Umbilical cord (tissue), 2 donors: Measurements from ENCODE around the gene AKR7A2. TPM values are rescaled to one million over a fixed set of nuclear protein-coding genes. Genes with fewer than 3 reads are reported as not detected.

ENCODE experiments used
- DNase-seq: peaks from one replicate; pipeline ENCODE4 v3.0.0-alpha.2; 2015; ENCODE audit warnings: low spot score
- total RNA-seq: library from RNA; depleted of rRNA; stranded (reverse); fragments of >200 nt; gene quantifications from one replicate; pipeline ENCODE4 v1.2.3, GENCODE V29; 2014; ENCODE audit warnings: low replicate concordance; ENCODE audit not compliant: insufficient read depth

AKR7A2 gene
- total RNA-seq, 1 donor from 2014 or later = 38.0 TPM

DNA sequence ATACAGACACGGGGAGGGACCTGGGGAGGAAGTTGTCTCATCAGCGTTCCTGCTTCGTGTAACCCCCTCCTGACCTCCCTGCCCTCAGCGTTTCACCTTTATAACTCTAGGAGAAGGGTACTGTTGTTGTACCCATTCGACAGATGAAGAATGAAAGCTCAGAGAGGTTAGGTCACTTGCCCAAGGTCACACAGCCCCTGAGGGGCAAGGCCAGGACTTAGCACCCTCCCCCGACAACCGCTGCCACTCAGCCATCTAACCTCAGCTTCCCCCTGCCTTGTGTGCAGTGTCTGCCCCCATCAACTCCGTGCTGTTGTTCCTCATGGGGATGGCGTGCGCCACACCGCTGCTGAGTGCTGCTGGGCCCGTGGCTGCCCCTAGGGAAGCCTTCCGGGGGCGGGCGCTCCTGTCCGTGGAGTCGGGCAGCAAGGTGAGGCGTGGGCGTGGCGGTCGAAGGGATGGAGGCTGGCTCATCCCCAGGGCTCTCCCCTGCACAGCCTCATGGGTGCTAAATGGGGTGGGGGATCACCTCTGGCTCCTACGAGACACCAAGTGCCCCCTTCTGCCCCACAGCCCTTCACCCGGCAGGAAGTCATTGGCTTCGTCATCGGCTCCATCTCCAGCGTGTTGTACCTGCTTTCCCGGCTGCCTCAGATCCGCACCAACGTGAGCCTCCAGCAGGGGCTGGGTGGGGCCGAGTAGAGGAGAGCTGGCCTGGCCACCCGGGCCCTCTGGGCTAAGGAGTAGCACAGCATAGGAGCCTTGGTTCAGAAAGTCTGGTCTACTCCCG is 14.2 kb upstream of the AKR7A2 start:
- no peak for DNase-seq

DNA sequence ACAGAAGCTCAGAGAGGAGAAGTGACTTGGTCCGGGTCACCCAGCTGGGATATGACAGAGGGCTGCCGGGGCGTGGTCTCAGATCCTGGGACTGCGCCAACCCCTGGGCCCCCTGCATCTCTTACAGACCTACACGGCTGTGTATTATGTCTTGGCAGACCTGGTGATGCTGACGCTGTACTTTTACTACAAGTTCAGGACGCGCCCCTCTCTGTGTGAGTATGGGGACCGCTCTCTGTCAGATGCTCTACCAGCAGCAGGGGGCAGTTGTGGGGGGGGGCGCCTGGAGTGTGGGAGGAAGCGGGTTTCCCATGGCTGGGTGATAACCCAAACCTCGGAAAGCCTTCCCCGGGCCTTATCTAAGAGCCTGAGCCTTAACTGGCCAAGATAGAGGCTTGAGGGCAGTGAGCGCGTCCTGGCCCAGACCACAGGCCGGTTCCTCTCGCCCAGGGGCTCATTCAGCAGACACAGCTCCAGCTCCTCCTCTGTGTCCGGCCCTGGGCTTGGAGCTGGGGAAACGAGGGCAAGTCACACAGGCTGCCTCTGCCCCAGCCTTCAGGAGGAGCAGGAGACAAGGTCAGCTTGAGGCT is 13.5 kb upstream of the AKR7A2 start:
- DNase-seq = no peak

DNA sequence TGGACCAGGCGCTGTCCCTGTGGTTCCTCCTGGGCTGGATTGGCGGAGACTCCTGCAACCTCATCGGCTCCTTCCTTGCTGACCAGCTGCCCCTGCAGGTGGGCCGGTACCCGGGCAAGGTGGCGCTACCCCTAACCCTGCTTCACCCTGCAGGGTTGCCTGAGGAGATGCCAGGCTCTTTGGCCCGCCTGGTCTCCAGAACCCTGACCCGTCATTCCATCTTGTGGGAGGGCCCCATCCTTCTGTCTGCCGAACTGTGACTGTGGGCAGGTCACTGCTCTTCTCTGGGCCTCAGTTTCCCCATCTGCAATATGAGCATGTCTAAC is 12.7 kb upstream of the AKR7A2 start:
- DNase-seq = no peak

DNA sequence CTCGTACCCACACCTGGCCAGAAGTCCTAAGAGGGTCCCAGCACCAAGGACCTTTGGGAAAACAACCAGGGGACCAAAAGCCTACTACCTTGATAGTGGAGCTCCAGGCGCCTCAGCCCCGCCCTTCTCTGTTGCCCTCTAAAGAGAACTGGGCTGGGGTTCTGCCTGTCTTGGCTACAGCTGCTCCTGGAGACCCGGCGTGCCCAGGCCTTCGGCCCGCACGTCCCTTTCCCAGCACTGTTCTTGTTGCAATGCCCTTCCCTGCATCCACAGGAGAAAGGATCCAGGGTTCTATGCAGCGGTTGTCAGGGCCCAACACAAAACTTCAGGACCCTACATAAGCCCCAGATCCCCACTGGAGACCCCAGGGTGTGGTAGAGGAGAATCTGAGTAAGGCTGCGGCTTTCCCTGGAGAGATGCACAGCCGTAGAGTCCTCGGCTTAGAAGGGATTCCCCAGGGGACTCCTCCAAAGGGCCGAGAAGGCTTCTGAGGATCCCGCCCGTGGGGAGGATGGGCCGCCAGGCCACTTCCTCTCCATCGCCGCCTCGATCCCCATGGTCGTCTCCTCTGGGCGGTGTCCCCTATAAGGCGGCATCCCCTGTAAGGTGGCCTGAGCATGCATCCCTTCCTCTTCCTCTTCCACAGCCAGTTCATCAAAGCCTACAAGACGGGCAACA is 12.2 kb upstream of the AKR7A2 start:
- DNase-seq = no peak

DNA sequence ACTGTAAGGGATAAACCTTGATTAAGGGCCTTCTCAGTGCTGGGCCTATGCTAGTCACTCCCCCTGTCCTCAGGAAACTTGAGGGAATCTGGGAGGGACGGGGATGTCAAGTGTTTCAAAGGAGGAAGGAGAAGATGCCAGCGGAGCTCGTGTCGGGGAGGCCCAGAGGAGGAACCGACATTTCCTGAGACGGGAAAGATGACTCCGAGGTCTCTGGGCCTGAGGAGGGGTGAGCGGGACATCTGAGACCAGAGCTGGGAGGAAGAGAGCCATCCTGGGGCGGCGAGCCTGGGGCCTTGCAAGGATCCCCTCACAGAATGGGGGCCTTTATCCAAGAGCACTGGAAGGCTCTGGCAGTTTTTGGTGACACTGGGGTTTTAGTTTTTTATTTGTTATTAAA is 10.5 kb upstream of the AKR7A2 start:
- DNase-seq = no peak

DNA sequence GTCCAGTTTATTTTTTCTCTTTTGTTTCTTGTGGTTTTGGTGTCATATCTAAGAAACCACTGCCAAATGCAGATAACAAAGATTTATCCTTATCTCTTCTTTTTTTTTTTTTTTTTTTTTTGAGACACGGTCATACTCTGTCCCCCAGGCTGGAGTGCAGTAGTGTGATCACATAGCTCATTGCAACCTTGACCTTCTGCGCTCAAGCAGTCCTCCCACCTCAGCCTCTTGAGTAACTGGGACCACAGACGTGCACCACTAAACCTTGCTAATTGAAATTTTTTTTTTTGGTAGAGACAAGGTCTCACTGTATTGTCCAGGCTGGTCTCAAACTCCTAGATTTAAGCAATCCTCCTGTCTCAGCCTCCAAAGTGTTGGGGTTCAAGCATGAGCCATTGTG is 9.1 kb upstream of the AKR7A2 start:
- no peak for DNase-seq

DNA sequence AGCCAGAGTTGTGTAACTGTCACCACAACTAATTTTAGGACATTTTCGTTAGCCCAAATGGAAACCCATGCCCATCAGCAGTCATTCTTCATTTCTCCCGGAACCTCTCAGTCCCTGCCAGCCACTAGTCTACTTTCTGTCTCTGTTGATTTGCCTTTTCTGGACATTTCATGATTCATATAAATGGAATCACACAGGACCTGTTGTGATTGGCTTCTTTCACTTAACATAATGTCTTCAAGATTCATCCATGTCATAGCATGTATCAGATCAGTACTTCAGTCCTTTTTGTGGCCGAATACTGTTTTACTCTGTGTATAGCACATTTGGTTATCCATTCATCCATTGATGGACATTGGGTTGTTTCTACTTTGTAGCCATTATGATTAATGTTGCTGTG is 7.3 kb upstream of the AKR7A2 start:
- DNase-seq = no peak

DNA sequence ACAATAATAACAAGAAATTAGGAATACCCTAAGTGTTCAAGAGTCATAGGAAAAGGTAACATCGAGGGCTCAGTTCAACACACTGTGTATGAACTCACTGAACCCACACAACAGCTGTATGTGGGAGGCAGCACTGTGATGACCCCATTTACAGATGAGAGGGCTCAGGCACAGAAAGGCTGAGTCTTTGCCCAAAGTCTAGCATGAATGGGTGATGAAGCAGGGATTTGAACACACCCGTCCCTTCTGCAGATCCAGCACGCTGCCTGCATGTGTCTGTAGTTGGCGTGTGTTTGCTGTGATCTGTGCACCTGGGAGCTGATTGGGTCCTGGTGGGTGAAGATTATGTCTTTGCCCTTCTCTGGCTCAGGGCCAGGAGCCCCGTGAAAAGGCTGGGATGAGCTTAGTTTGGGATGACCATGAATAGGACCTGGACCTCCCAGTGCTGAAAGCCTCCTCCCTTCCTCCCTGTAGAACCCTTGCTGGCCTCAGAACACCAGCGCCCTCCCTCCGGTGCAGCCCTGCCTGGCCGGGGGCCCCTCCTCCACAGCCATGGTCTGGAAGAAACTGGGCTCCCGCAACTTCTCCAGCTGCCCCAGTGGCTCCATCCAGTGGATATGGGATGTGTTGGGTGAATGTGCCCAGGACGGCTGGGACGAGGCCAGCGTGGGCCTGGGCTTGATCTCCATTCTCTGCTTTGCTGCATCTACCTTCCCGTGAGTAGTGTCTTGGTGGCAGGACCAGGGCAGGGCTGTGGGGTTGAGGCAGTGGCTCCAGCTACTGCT is 5.4 kb upstream of the AKR7A2 start:
- DNase-seq = no peak

DNA sequence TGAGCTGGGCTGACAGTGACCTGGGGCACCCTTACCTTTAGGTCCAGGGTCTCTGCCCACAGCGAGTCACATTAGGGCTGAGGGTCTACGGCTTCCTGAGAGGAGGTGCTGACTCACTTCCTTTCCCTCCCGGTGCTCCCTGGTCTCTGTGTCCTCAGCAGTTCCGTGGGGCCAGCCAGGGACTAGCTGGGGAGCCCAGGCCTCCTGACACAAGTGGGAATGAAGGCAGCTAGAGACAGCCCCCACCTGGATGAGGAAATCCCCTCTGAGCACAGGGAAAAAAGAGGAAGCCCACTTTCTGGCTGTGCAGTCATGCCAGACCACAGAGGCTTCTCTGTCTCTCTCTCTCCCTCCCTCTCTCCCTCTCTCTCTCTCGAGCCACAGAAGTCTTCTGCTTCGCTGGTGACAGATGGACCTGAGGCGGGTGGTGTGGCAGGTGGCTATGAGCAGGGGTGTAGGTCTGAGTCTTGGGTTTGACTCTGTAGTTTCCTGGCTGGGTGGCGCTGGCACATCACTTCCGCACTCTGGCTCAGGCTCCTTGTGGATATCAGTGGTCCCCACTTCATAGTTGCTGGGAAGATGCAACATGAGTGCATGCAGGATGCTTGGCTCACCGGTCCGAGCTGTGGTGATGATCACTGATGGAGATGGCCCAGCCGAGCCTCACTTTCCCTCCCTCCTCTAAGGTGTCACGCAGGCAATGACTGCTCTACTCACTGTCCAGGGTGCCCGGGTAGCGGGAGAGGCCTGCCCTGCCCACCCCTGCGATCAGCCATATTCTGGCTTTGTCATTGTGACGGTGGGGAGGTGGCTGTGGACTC is 3.6 kb upstream of the AKR7A2 start:
- DNase-seq = no peak

DNA sequence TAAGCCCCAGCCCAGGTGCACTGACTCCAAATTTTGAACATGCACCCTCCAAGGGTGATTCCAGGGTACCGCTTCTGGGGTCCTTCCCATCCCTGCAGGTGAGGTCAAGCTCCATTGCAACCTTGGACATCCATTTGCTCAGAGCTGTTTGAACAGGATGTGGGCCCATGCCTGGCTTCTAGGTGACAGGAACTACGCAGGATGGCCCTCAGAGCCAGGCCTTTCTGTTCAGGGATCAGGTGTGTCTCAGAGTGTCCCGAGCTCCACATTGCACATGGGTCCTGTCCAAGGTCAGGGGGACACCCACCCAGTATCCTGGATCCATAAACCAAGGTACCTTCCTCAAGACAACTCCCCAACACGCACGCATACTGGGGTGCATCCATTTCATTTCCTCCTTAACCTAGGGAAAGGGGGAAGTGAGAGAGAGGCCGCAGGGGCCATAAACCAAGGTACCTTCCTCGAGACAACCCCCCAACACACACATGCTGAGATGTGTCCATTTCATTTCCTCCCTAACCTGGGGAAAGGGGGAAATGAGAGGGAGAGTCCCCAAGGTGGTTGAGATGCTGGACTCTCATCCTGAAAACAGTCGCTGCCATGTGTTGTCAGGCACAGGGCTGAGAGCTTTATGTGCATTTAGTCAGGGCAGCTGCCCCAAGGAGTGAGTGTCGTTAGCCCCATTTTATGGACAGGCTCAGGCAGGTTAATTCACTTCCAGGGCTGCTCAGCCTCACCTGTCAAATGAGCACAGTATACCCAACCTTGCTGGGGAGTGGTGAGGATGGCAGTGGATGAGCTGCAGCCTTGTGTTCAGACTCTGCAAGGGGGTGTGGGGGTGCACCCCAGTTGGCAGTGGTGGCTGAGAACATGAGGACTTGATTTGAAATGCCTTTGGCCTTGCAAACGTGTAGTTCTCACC is 2.3 kb upstream of the AKR7A2 start:
- no peak for DNase-seq

DNA sequence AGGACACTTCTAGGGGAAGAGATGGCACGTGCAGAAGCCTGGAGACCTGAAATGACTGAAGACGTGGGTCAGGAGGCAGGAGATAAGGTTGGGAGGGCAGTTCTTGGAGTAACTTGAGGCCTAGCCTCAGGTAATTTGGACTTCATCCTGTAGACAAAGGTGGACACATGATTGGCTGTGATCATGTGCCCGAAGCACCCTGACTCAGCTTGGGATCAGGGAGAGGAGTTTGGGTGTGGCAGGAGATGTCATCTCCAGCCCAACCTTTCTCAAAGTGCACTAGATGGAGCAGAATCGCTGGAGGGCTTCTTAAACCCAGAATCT is 1.7 kb upstream of the AKR7A2 start:
- DNase-seq = no peak

DNA sequence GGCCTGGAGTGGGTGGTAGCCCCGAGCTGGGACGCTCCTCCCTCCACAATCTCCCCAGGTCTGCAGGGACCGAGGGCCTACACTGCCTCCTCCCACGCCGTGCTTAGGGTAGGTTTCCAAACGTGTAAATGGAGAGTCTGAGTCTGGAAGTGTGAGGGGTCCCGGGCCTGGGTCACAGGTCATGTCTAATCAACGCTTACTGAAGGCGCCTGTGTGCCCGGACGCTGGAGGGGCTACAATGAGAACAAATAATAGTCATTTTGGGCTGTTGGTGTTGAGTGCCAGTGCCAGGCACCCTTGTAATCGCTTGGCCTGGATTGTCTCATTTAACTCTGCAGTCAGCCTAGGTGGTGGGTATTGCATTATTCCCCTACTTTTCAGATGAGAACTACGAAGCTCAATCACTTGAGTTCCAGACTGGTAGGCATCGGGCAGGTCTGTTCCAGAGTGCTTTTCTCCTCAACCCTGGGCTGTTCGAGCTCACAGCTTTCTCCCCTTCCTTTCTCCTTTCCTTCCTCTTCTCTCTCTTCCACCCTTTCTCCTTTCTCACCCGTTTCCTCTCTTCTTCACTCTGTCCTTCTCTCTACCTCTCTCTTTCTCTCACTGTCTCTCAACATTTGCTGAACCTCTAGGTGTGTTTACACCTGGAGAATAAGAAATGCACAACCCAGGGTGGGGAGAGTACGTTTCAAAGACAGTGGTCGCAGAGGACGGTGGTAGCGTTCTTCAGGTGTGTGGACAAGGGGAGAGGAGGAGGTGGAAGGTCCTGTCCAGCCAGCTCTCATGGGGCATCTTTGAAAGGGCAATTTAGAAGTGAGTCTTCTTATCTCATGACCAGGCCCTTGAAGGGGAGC is 1.1 kb upstream of the AKR7A2 start:
- DNase-seq = no peak

DNA sequence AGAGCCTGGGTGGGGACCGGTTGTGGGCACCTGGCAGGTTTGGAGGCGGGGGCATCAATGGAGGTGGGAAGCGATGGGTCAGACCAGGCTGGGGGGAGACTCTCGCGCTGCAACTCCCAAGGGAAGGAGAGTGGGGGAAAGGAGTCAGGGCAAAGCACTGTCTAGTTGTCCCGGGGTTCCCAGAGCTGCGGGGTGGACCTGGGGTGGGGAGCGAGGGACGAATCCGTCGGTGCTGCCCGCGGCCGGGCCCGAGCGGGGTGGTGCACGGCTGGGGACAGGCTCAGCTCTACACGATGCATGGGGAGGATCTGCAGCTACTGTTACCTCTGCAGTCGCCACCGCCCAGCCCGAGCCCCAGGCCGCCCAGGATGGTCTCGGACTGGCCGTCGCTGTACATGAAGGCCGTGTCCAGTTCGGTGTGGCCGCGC is 427 bp downstream of the AKR7A2 start:
- no peak for DNase-seq

DNA sequence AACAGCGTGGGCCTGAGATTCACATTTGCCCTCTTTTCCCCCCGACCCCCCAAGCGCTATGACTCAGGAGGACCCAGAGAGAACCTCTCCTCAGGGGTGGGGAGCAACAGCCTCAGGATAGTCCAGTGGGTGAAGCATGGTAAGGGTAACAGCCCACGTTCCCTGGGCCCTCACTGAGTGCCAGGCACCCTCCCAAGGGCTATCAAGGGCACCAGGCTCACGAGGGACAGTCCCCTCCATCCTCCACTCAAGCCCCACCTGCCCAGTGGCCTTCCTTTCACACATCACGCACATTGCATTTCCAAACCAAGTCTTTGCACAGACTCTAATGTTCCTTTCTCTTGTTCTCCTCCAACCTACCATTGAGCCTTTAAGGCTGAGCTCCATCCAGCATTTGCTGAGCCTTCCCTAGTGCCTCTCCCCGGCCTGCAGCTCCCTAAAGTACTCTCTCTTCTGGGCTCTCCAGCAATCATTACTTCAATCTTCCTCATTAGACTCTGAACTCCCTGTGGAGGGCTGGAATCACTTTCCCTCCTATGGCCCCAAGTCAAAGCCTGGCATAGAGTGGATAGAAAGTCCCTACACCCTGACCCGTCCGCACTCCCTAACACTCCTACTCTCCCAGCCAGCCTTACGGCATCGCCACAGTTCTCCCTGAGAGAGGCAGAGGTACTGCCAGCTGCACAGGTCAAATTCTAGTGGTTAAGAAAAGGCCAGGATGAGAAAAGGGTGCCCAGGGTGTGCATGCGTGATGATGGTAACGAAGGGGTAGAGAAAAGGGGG is 1.0 kb downstream of the AKR7A2 start:
- no peak for DNase-seq

DNA sequence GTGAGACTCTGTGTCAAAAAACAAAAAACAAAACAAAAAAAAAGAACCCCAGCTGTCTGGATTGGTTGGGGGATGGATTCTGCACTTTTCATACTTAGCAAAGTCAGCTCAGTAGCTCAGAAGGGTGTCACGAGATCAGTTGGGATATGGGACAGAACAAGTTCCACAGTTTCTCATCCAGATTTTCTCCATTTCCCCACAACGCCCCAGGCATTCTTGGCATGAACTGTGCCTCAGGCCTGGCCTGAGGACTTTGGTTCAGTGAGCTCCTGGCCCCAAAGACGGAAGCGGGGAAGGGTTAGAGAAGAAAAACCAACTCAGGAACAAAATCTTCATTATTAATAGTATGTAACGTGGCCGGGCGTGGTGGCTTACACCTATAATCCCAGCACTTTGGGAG is 1.9 kb downstream of the AKR7A2 start:
- DNase-seq = no peak

DNA sequence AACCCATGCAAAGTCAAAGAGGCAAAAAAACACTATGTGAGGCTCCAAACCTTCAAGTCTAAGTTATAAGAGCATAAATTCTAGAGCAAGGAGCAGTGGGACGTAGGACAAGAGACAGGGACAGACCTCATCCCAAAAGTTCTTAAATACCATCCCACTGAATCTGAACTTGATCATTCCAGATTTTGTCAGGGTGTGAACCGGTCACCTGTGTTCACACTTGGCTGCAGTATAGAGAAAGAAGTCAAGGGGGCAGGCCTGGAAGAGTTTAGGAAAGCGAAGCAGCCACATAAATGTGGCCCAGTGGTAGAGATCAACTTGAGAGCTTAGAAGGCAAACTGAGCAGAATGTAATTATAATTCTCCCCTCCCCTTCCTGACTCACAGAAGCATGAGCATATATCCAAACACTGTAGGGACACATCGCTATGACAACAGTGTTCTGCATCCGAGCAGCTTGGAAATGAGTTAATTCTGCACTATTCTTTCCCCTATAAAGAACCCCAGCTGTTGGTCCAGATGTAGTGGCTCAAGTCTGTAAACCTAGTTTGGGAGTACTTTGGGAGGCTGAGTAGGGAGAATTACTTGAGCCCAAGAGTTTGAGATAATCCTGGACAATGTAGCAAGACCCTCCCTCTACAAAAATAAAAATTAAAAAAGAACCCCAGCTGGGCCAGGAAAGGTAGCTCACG is 2.7 kb downstream of the AKR7A2 start:
- DNase-seq = no peak

DNA sequence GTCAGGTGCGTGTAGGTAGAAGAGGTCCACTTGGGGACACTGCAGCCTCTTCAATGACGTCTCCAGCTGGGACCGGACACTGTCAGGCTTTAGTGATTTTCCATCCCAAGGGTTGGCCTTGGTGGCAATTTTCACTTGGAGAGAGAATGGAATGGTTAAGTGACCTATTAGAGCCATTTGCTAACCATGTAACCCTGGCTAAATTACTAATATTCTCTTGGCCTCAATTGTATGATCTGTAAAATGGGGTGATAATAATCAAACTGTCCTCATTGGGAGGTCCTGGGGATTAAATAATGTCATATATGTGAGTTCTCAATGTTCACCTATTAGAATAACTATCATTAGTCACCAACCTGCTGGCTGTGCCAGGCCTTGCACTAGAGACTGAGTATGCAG is 3.4 kb downstream of the AKR7A2 start:
- no peak for DNase-seq
